Activated CD8-positive, alpha-beta memory T cell treated with anti-CD3 and anti-CD28 coated beads, Interleukin-2, amount 50 U/mL, for 48 hours (primary cell): Measurements from ENCODE around the gene B9D1.

Experiments
- DNase-seq: peaks from one replicate; pipeline ENCODE4 v3.0.0-alpha.2; 2020

B9D1 gene

GRCh38 chr17:19388791-19389785 is 26.6 kb upstream of the B9D1 start:
- no peak for DNase-seq

DNA sequence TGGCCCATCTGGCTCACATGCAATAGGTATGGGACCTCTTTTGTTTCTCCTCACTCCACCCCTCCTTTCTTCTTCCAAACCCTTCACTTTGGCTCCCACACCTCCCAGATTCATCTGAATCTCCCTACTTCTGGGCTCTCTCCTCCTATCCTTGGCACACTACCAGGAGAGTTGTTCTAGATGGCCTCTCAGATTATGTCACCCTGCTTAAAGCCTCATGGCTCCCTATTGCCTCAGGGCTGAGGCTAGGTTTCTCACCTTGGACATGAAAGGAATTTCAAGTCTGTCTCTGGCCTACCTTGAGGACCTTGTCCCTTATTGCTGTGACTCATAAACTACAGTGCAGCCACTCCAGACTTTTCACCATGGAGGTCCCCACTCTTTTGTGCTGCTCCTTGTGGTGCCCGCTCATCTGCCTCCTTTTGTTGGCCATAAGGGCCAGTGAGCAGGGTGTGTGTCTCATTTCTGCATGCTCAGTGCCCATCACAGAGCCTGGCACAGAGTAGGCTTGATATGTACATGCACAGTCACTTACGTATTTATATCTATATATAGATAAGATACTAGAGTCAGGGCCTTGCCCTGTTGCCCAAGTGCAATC is 25.5 kb upstream of the B9D1 start:
- no peak for DNase-seq

DNA sequence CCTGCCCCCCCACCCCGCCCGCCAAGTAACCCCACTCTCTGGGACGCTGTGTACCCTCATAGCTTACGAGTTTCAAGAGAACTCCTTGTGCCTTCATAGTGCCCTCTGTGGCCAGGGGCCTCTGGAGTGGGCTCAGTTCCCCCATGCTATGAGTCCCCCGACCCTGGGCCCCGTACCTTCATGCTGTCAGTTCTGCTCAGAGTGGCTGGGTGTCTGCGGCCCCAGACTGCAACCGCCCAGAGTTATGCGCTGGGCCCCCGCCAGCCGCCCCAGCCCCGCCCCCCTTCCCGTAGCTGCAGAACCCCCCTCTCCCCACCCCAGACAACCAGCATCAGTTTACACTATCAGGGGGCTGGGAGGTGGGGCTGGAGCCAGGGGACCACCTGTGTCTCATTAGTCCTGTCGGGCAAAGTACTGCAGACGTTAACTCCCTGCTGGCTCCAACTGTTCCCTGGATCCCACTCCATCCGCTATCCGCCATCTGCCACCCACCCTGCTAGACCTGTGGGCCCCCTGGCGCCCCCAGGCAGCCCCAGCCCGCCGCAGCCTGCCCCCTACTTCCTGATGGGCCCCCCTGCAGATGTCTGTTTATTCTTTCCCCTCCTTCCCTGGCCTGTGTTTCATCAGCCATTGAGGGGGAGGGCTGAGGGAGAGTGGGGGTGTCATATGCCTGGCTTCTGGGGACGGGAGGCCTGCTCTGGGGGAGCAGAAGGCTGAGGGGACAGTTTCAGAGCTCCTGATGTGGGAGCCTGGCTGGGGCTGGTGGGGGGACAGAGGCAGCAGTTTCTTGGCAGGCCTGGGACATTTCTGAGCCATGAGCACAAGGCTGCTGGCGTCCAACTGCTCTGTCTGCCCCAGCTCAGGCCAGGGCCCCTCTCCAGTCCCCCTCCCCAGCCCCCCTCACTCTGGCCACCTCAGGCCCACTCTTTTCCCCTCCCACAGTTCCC is 24.7 kb upstream of the B9D1 start, which contains the start of gene MFAP4:
MFAP4 (minus strand) TSS at position 217 of the 947 bp plus-strand sequence; CDS start at position 182, 35 bp downstream.
- DNase-seq, result no peak

DNA sequence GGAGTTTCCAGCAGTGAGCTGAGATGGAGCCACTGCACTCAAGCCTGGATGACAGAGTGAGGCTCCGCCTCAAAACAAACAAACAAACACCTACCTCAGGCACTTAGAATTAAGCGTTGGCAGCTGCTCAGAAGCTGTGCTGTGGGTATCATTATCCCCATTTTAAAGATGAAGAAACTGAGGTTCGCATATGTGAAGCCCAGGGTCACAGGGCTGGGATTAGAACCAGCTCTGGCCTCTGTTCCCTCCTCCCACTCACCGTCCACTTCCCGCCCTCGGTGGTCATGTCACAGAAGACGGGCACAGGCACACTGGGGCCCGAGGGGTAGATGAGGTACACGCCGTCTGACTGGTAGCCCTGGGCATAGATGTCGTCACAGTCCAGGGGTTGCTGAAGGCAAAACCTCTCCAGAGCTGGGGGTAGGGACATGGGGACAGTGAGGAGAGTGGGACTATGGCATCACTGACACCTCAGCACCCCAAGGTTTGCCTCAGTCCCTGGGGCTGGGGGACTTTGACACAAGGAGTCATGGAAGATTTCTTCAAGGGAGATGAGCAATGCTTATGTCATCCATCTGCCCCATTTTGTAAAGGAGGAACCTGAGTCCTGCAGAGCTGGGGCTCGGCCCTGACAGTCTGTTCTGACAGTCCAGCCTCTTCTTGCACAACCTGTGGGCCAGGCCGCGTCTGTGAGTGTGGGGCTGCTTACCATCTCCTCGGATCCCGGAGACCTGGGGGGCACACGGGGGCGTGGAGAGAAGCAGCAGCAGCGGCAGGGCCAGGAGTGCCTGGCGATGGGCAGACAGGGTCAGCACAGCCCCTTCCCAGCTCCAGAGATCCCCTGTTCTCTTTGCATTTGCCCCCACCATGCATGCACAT is 23.8 kb upstream of the B9D1 start:
- no peak for DNase-seq

DNA sequence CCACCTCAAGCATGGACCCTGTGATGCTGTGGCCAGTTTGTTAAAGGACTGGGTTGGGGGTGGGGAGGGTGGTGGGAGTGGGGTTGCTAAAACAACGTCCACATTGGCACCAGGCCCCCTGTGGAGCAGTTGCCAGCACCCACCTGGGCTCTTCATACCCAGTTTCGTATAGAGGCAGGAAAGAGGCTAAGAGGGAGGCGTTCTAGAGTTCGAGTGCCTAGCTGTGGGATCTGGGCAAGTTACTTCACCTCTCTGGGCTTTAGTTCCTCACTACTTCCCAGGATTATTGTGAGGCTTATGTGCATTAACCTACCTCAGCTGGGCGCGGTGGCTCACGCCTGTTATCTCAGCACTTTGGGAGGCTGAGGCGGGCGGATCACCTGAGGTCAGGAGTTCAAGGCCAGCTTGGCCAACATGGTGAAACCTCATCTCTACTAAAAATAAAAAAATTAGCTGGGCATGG is 23.0 kb upstream of the B9D1 start:
- no peak for DNase-seq

DNA sequence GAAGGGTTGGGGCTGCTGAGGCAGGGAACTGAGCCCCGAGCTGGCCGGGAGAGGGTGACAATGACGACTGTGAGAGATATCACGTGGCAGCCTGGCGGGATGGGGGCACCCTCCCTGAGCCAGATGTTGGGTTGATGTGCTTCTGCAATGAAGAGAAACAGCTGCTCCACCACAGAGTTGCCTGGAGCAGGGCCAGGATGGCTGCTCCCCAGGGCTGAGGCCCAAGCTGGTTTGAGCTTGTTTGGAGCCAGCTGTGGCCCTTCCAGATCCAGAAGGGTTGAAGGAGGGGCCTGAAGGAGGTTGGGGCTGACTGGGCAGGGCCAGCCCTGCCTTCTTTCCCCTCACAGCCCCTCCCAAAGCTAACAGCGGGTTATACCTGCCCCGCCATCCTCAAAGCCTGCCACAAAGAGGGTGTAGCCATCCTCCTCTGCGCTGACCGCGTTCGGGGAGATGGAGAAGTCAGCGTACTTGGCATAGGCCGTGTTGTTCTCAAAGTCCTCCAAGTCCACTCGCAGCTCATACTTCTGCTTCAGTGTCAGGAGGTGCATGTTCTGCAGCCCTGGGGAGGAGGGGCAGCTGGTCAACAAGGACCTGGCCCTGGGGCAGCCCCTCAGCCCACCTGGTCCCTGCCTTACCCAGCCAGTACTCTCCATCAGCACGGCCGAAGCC is 22.3 kb upstream of the B9D1 start:
- no peak for DNase-seq

GRCh38 chr17:19383681-19384470 is 21.4 kb upstream of the B9D1 start:
- no peak for DNase-seq

GRCh38 chr17:19382531-19383444 is 20.3 kb upstream of the B9D1 start:
- DNase-seq, result no peak

GRCh38 chr17:19381741-19382444 is 19.4 kb upstream of the B9D1 start:
- DNase-seq, result no peak

DNA sequence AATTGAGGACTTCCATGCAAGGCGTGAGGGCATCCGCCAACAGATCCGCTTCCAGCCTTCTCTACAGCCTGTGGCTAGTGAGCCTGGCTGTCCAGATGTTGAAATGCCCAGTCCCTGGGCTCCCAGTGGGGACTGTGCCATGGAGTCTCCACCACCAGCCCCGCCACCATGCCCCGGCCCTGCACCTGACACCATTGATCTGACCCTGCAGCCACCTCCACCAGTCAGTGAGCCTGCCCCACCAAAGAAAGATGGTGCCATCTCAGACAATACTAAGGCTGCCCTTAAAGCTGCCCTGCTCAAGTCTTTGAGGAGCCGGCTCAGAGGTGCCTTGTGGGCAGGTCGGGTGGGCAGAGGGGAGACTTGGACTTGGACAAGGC is 18.8 kb upstream of the B9D1 start:
- no peak for DNase-seq

- DNase-seq, result no peak
These were observed 18.2 kb upstream of the B9D1 start for GRCh38 chr17:19380481-19381301.

GRCh38 chr17:19379361-19380065 is 17.0 kb upstream of the B9D1 start:
- DNase-seq, result peak; percentile 46

DNA sequence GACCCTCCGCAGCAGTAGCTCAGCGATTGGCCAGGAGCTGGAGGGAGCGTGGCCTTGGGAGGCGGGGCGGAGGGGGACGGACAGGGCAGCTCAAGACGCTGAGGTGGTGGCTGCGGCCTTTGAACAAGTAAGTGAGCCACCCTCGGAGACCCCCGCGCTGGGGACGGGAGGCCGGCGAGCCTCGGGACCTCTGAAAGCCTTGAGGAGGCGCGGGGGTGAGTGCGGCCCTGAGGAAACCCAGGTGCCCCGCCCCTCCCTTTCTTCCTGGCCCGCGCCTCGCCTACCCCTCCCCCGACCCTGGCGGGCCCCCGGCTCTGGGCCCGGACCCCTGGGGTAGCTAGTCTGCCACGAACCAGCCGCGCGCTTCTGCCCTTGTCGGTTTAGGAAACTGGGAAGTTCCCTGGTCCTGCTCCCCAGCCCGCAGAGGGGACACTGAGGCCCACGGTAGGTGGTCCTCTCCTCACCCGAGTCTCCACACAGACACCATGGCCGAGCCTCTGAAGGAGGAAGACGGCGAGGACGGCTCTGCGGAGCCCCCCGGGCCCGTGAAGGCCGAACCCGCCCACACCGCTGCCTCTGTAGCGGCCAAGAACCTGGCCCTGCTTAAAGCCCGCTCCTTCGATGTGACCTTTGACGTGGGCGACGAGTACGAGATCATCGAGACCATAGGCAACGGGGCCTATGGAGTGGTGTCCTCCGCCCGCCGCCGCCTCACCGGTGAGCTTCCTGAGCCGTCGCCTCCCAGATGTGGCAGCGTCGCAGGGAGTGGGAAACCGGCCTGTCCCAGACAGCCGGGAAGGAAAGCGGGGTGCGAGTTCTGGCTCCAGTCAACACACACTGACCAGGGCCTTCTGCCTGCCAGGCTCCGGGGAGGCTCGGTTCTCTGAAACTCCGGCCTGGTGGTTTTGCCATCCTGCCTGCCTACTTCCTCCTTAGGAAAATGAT is 16.2 kb upstream of the B9D1 start, which contains the start of gene MAPK7:
MAPK7 (plus strand) TSS at position 83 of the 945 bp plus-strand sequence; CDS start at position 486, 403 bp downstream.
- DNase-seq, result no peak

GRCh38 chr17:19377602-19378415 is 15.3 kb upstream of the B9D1 start:
- DNase-seq, result peak; percentile 97

DNA sequence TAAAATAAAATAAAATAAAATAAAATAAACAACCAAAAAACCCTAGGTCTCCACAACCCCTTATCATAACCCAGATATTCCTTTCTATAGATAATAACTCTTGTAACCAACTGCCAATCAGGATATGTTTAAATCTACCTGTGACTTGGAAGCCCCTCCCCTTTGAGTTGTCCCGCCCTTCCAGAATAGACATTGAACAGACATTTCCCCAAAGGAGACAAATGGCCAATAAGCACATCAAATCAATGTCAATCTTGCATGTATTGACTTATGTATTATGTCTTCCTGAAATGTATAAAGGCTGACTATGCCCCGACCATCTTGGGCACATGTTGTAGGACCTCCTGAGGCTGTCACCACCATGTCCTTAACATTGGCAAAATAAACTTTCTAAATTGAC is 14.3 kb upstream of the B9D1 start:
- no peak for DNase-seq
